Testis (tissue), 2 donors: ENCODE data around the gene CORO1C.

Source experiments
- CTCF ChIP-seq, 3 experiments: fragments of 450-650 bp in 2 of 3; fragments of 200-600 bp in 1 of 3; sonication (generic) in 1 of 3; IDR thresholded peaks; one replicate each; pipeline ENCODE4 v1.5.1; 2016 to 2019; ENCODE audit warnings: antibody characterized with exemption in 3 of 3, mild to moderate bottlenecking in 2 of 3, moderate library complexity in 1 of 3
- POLR2A ChIP-seq: fragments of 450-650 bp; IDR thresholded peaks from one replicate; pipeline ENCODE4 v1.6.1; 2017; ENCODE audit warnings: antibody characterized with exemption, mild to moderate bottlenecking, moderate library complexity

DNA sequence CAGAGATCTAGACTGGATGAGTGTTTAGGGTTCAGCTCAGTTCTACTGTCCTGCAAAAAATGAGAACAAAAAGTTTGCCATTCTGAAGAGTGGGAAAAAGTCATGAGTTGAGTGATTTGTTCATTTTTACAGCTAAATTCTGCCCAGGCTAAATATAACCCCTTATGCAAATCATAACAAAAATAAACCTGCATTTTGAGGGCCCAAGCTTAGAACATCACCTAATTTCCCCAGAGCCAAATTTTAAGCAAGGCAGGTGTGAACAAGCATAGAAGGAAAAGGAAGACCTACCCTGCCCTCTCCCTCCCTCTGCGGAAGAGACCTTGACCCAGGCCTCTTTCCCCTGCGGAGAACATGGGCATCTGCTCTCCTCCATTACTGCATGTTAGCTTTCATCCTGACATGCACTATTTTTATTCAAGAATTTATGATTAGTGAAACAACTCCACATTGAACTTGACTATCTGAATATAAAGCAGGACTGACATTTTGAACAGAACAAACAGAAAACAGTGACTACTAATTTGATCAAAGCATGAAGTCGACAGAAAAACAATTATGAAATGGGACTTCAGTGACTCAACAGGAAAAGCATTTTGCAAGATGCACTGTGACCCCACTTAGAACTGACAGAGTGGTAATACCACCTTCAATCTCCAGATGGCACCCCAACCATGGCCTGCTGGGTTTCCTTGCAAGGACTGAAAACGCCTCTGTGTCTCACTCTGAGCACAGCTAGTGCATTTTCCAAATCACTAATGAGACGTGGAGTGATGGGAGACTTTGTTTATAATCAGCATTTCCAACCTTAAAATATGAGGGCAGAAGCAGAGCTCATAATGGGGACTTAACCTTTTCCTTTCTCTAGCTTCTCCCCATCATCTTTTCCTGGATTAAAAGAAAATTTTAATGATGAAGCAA, 66.7 kb downstream of the CORO1C start:
- TF ChIP-seq CTCF (IDR thresholded peaks at IDR 0.05) (peak; percentile 85 to 95 (median 90)), POLR2A (no peak)
